Stimulated activated CD4-positive, alpha-beta T cell treated with anti-CD3 and anti-CD28 coated beads, Interleukin-15, amount 100 ng/mL, for 24 hours (primary cell): Measurements from ENCODE around the gene IFNGR2.
"Not testable (repeated sequence)": the region's sequence is repeated elsewhere in the genome, so short reads cannot be mapped to it uniquely, and the experiment has no call there.

ENCODE experiments used
- DNase-seq: peaks from one replicate; pipeline ENCODE4 v3.0.0-alpha.2; 2020

Gene IFNGR2

GRCh38 chr21:33403786-33404585, 773 bp downstream of the IFNGR2 start:
- peak; percentile 48 for DNase-seq

GRCh38 chr21:33406493-33406892, 3.3 kb downstream of the IFNGR2 start:
- peak; percentile 44 for DNase-seq

GRCh38 chr21:33411949-33412430, 8.8 kb downstream of the IFNGR2 start:
- DNase-seq, result no peak

DNA sequence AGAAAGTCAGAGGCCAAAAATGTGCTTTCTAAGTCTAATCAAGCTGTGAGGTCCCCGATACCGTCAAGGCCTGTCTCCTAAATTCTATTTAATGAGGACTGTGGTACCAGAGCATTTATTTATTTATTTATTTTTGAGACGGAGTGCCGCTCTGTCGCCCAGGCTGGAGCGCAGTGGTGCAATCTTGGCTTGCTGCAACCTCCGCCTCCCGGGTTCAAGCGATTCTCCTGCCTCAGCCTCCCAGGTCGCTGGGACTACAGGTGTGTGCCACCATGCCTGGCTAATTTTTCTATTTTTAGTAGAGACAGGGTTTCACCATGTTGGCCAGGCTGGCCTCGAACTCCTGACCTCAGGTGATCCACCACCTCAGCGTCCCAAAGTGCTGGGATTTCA, 9.2 kb downstream of the IFNGR2 start:
- DNase-seq, result not testable (repeated sequence)

DNA sequence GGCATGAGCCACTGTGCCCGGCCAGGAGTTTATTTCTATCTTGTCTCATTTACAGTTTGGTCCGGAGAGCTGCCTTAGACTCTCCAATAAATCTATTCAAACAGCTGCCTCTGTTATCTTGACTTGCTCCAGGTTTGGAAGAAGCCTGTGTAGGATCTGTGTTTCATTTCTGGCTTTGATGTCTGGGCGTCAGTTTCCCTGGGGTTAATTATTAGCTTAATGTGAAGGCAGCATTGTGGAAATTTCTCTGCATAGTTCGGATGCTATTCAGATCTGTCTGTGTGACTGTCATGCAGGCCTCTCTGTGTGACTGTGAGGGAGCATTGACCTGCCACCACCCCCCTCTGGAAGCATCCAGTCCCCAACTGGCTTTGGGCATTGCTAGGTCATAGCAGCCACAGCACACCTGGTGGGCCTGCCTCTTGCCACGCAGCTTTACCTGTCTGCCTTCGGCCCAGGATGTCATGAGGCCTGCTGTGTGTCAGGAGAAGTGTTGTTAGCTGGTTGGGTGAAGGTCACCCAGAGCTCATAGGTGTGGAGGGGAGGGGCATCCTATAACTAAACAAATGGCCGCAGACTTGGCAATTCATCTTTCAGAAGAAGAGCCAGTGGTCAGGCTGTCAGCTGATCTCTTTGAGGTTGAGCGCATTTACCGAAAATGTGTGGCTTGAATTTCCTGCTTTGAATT, 9.8 kb downstream of the IFNGR2 start:
- no peak for DNase-seq

DNA sequence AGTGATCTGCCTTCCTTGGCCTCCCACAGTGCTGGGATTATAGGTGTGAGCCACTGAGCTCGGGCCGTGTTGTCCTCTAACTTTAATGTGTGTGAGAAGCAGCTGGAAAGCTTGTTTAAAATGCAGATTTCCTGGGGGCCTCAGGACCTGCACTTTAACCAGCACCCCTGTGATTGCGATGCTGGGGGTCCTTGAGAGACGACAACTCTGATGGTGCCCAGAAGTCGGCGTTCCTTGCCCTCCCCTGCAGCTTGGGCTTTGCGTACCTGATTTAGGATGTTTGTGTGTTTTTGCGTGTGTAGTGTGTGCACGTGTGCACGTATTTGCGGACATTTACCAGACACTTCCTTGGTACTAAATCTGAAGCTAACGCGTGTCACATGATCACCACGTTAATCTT, 10.9 kb downstream of the IFNGR2 start:
- no peak for DNase-seq

- DNase-seq, result peak; percentile 13
Observed at GRCh38 chr21:33414926-33415325, 11.7 kb downstream of the IFNGR2 start.

GRCh38 chr21:33418691-33419090, 15.5 kb downstream of the IFNGR2 start:
- no peak for DNase-seq

DNA sequence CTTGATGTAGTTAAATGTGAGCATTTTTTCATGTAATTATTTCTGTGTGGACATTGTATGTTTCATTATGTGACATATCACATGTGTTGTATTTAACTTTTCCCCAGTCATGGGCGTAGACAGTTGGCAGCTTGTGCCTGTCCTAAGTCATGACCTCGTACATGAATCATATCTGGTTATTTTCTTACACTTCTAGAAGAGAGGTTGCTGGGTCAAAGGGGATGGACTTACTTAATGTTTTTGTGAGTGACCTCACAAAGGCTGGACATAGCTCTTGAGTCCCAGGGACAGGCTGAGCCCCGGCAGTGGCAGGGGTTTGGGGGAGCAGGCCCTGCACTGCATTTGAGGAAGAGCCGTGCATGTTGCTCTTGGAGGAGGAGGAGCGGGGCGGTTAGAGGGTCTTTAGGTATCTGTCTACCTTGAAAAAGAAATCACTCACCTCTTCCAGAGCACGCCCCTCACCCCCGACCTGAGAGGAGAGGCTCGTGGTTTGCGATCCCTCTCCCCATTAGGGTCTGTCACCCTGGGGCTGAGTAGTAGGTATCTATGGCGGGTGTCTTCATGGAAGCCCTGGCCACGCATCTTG, 16.4 kb downstream of the IFNGR2 start:
- no peak for DNase-seq

DNA sequence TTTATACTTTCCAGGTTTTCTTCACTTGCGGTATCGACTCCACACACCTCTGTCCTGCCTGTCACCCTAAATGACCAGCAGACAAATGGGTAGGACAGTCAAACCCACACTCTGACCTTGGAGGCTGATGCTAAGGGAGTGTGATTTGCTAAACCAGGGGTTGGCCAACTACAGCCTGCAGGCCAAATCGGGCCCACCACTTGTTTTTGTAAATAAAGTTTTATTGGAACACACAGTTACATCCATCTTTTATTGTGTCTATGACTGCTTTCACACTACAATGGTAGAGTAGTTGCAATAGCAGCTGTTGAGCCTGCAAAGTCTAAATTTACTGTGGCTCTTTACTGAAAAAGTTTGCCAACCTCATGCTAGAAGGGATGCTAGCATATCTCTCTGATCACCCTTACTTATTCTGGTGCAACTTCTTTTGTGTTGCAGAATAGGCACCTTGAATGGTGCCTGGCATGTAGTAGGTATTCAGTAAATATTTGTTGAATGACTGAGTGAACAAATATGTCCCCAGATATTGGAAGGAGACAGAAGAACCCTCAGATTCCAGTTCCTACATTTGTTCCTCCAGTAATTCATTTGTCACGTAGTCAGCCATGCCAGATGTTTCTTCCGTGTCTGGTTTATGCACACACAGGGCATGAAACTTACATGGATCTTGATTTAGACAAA, 18.6 kb downstream of the IFNGR2 start:
- DNase-seq, result no peak

GRCh38 chr21:33424214-33424613, 21.0 kb downstream of the IFNGR2 start:
- DNase-seq, result no peak

GRCh38 chr21:33425825-33426224, 22.6 kb downstream of the IFNGR2 start:
- no peak for DNase-seq

- no peak for DNase-seq
Observed at GRCh38 chr21:33427051-33427450, 23.8 kb downstream of the IFNGR2 start.

- no peak for DNase-seq
Observed at GRCh38 chr21:33428669-33429068, 25.5 kb downstream of the IFNGR2 start.

DNA sequence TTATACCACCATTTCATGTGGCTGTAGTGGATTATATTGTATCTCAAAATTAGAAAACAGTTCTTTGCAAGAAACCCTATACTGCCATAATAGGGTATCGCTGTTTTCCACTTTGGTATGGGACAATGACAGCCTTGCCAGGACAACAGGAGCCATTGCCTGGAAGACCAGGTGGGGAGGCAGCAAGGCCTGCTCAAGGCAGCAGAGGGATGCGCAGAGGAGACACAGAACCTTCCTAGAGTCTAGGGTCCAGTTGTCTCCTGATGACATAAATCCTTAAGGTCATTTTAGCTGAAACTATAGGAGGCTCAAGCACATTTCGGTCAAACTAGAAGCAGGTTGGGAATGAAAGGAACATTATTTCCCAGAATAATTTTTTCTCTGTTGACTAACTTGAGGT, 27.6 kb downstream of the IFNGR2 start:
- DNase-seq, result no peak

DNA sequence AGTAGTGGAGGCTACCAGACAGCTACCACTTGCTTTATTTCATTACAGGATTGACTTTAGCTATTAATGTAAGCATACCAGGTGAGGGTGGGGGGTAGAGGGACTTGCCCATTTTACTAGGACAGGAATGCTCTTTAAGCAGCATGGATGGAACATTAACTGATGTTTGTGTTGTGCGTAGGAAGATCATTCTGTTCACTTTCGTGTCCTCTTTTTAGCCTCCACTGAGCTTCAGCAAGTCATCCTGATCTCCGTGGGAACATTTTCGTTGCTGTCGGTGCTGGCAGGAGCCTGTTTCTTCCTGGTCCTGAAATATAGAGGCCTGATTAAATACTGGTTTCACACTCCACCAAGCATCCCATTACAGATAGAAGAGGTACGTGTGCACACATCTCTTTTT, 29.3 kb downstream of the IFNGR2 start:
- no peak for DNase-seq

DNA sequence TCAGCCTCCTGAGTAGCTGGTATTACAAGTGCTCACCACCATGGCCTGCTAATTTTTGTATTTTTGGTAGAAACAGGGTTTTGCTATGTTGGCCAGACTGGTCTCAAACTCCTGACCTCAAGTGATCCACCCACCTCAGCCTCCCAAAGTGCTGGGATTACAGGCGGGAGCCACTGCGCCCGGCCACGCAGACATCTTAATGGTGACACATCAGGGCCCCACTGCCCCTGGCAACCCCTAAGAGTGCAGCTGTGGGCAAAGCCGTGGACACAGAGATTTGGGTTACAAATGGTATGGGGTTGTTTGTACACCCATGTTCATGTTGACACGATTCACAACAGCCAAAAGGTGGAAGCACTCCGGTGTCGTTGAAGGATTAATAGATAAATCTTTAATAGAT, 29.8 kb downstream of the IFNGR2 start:
- no peak for DNase-seq

- no peak for DNase-seq
Observed at GRCh38 chr21:33433425-33434114, 30.4 kb downstream of the IFNGR2 start.

DNA sequence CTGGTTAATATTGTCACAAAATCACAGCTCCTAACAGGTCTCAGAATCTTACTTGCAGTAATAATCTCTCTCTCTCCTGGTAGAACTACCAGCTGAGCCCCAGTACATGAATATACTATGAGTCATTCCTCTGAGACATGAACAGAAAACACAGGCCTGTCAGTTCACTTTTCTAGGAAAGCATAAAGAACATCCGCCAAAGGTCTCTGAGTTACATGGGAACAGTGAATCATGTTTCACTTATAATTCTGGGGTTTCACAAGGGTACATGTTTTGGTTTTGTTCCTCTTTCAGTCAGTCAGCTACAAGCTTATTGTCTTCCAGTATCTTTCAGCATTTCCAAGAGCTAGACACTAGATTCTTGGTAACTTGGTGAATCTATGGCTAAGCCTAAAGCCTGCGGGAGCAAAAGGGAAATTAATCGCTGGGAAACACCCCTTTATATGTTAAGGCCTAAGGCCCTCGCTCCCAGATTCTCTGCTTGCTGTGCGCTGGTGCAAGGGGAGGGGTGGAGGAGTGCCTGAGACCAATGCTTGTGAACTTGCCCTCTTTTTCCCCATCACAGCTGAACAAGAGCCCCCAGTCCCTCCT, 31.7 kb downstream of the IFNGR2 start:
- peak; percentile 49 for DNase-seq

- DNase-seq, result no peak
Observed at GRCh38 chr21:33437140-33437539, 33.9 kb downstream of the IFNGR2 start.

DNA sequence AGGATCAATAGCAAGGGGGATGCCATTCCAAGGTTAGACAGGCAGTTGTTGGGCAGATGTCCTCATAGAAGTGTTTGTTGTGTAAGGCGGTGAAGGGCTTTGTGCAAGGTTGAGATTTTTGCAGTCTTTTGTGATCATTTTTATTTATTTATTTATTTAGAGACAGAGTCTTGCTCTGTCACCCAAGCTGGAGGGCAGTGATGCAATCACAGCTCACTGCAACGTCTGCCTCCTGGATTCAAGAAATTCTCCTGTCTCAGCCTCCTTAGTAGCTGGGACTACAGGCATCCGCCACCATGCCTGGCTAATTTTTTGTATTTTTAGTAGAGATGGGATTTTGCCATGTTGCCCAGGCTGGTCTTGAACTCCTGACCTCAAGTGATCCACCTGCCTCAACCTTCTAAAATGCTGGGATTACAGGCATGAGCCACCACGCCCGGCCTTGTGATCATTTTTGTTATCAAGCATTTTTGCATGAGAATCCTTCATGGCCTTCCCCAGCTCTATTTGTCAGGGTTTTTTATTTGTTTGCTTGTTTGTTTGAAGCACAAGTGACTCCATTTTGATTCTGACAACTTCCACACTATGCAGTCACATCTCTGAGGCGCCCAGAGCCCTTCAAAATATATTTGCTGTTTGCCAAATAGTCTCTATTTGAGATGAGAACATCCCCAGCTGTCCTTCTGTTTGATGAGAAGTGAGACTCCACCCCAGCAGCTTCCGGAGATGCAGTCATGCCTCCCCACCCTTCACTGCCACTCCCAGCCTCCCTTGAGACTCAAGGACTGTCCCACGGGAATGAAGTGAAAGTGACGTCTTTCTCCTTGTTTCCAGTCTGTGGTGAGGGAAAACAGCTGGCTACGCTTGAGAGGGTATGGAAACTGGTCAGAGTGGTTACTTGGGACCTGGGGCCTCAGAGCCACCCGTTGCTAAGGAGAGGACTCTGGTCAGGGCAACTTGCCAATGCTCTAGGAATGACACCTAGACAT, 38.6 kb downstream of the IFNGR2 start:
- DNase-seq, result no peak
